HG03457 (cell line): ENCODE results near the gene IFRD2.
"Not testable (repeated sequence)": the region's sequence is repeated elsewhere in the genome, so short reads cannot be mapped to it uniquely, and the experiment has no call there.

ENCODE experiments used
- ATAC-seq: cut with Tn5 transposase; IDR thresholded peaks from one replicate; pipeline ENCODE4 v1.9.1; 2021; ENCODE audit warnings: moderate number of reproducible peaks; ENCODE audit not compliant: unreplicated experiment

IFRD2 gene

GRCh38 chr3:50268703-50269451 is 23.4 kb downstream of the IFRD2 start, which contains the start of gene SEMA3B:
SEMA3B (plus strand) TSS chr3:50269147; CDS start chr3:50269241, 94 bp downstream.
- no peak for ATAC-seq

GRCh38 chr3:50268276-50268675 is 24.0 kb downstream of the IFRD2 start:
- ATAC-seq: no peak

GRCh38 chr3:50267280-50267913 is 24.8 kb downstream of the IFRD2 start:
- no peak for ATAC-seq

GRCh38 chr3:50266836-50267235 is 25.4 kb downstream of the IFRD2 start:
- ATAC-seq: no peak

- no peak for ATAC-seq
Measured at GRCh38 chr3:50266017-50266416, 26.2 kb downstream of the IFRD2 start.

GRCh38 chr3:50265571-50265970 is 26.7 kb downstream of the IFRD2 start:
- no peak for ATAC-seq

GRCh38 chr3:50264964-50265485 is 27.2 kb downstream of the IFRD2 start:
- no peak for ATAC-seq

- no peak for ATAC-seq
Measured at GRCh38 chr3:50264383-50264963, 27.8 kb downstream of the IFRD2 start.

GRCh38 chr3:50263478-50264382 is 28.5 kb downstream of the IFRD2 start:
- ATAC-seq: no peak

- ATAC-seq: no peak
Measured at GRCh38 chr3:50262778-50263177, 29.5 kb downstream of the IFRD2 start.

GRCh38 chr3:50262200-50262599 is 30.0 kb downstream of the IFRD2 start:
- ATAC-seq: not testable (repeated sequence)

- ATAC-seq: no peak
Measured at GRCh38 chr3:50261505-50261904, 30.7 kb downstream of the IFRD2 start.

GRCh38 chr3:50260942-50261441 is 31.2 kb downstream of the IFRD2 start:
- no peak for ATAC-seq

- ATAC-seq: no peak
Measured at GRCh38 chr3:50260027-50260941, 31.9 kb downstream of the IFRD2 start.

- no peak for ATAC-seq
Measured at GRCh38 chr3:50259432-50260026, 32.7 kb downstream of the IFRD2 start.

- ATAC-seq: no peak
Measured at GRCh38 chr3:50258979-50259378, 33.2 kb downstream of the IFRD2 start.

GRCh38 chr3:50258029-50258680 is 34.1 kb downstream of the IFRD2 start:
- ATAC-seq: no peak

GRCh38 chr3:50256978-50257890 is 35.0 kb downstream of the IFRD2 start:
- ATAC-seq: no peak
